ENCODE measurements around the gene BTBD19. TPM values are rescaled to one million over a fixed set of nuclear protein-coding genes. Genes with fewer than 3 reads are reported as not detected.
"Not testable (repeated sequence)": the region's sequence is repeated elsewhere in the genome, so short reads cannot be mapped to it uniquely, and the experiment has no call there.

The BTBD19 gene
- total RNA-seq, 1 donor from 2014 or later, result 5.7 TPM

DNA sequence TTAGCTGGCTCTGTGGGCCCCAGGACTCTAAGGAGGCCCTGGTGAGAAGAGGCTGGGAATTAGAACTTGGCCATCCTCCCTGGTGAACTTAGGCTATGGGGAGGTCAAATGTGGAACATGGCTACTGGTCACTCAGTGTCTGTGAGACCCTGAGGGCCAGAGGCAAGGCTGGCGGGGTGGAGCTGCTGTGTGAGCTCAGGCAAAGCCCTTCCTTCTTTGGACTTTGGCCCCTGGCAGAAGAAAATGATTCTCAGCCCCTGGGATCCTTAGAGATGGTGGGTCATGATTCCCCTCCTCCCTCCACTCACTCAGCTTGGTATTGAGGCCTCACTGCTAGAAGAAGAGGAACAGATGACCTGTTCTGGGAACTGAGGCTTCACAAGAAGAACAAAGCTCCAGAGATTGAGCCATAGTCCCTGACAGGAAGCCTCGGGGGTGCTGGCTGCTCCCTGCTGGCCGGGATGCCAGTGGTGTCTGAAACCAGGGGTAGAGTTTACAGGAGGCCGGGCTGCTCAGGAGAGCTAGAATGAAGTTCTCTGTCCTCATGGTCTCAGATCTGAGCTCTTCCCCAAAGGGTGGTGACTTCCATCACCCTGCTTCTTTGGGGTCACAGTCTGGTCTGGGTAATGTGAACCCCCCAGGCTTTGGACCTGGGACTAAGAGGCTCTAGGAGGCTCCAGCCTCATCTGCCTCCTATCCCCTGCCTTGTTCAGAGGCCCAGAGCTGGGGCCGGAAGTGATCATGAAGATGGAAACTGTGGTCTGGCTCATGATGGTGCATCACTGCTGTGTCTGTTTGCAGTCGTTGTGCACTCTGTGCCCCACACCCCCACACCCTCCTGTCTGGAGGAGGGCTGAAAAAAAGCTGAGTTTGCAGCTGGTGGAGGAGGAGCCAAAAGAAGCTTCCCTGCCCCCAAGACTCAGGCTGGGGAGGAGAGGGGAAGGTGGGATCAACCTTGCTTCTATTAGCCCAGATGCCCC lies 905 bp downstream of the BTBD19 start:
- H3K4me1 ChIP-seq (ENCODE audit: control insufficient read depth in 3 of 3, insufficient read depth in 3 of 3, low read length in 3 of 3), result peaks cover 58 to 83% (median 80%) of the 10 kb centered on the region in 3 donors
- no peaks in the 10 kb centered on the region for H3K27me3 ChIP-seq (ENCODE audit: control insufficient read depth in 3 of 3, insufficient read depth in 3 of 3, low read length in 3 of 3)
- H3K4me3 ChIP-seq (ENCODE audit: low read length in 3 of 3), result peak overlapping the region; percentile 54 to 61 (median 61)

DNA sequence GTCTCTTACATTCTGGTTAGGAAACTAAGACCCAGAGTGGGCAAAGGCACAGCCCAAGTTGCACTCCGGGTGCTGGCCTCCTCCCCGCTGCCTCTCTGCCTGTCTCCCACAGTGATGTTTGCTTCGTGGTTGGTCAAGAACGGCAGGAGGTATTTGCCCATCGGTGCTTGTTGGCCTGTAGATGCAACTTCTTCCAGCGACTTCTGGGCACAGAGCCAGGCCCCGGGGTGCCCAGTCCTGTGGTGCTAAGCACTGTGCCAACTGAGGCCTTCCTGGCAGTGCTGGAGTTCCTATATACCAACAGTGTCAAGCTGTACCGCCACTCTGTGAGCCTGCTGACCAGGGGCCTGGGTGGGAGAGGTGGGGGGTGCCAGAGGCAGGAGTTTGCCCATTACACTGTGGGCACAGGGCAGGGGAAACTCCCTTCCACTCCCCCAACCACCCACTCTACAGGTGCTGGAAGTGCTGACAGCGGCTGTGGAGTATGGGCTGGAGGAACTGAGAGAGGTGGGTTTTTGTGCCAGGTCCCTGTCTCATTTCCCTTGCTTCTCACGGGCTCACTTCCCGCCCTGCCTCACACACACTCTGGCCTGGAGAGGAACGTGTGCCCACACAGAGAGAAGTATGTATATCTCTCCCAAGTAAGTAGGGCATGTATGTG lies 1.9 kb downstream of the BTBD19 start:
- no peaks in the 10 kb centered on the region for H3K9me3 ChIP-seq (ENCODE audit: control insufficient read depth in 3 of 3, low read length in 3 of 3)
- peak overlapping the region; percentile 98 for H3K27ac ChIP-seq (ENCODE audit: low read depth, low read length)
- H3K36me3 ChIP-seq (ENCODE audit: control insufficient read depth in 3 of 3, insufficient read depth in 3 of 3, low read length in 3 of 3), result peaks cover 6 to 13% (median 7%) of the 10 kb centered on the region in 3 donors
- peaks cover 56 to 82% (median 75%) of the 10 kb centered on the region in 3 donors for H3K4me1 ChIP-seq (ENCODE audit: control insufficient read depth in 3 of 3, insufficient read depth in 3 of 3, low read length in 3 of 3)
- H3K27me3 ChIP-seq (ENCODE audit: control insufficient read depth in 3 of 3, insufficient read depth in 3 of 3, low read length in 3 of 3), result no peaks in the 10 kb centered on the region
- peak overlapping the region in 1 of 3 donors; percentile 85 for H3K9ac ChIP-seq (ENCODE audit: low read depth in 1 of 3, low read length in 3 of 3)
- peak overlapping the region in 1 of 3 donors; percentile 22 for H3K4me3 ChIP-seq (ENCODE audit: low read length in 3 of 3)

More for the DNA sequence above, 905 bp downstream of the BTBD19 start:
- Histone ChIP-seq H3K27ac (ENCODE audit: low read depth, low read length) (peak overlapping the region; percentile 98), H3K36me3 (ENCODE audit: control insufficient read depth in 3 of 3, insufficient read depth in 3 of 3, low read length in 3 of 3) (peaks cover 11 to 16% (median 15%) of the 10 kb centered on the region in 3 donors), H3K9ac (ENCODE audit: low read depth in 1 of 3, low read length in 3 of 3) (peak overlapping the region; percentile 63 to 85 (median 69)), H3K9me3 (ENCODE audit: control insufficient read depth in 3 of 3, low read length in 3 of 3) (no peaks in the 10 kb centered on the region)

DNA sequence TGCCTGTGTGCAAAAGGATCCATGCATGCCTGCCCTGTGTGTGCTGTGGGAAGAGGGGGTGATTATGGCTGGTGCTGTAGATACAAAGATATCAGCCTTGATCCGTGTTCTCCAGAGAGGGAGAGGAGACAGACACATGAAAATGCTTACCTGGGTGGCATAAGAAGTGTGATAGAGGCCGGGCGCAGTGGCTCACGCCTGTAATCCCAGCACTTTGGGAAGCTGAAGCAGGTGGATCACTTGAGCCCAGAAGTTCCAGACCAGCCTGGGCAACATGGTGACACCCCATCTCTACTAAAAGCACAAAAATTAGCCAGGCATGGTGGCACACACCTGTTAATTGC lies 2.4 kb downstream of the BTBD19 start:
- peaks cover 55 to 78% (median 70%) of the 10 kb centered on the region in 3 donors for H3K4me1 ChIP-seq (ENCODE audit: control insufficient read depth in 3 of 3, insufficient read depth in 3 of 3, low read length in 3 of 3)
- peak overlapping the region; percentile 98 for H3K27ac ChIP-seq (ENCODE audit: low read depth, low read length)
- not testable (repeated sequence) for H3K27me3 ChIP-seq (ENCODE audit: control insufficient read depth in 3 of 3, insufficient read depth in 3 of 3, low read length in 3 of 3); H3K4me3 ChIP-seq (ENCODE audit: low read length in 3 of 3); H3K36me3 ChIP-seq (ENCODE audit: control insufficient read depth in 3 of 3, insufficient read depth in 3 of 3, low read length in 3 of 3); H3K9me3 ChIP-seq (ENCODE audit: control insufficient read depth in 3 of 3, low read length in 3 of 3)
- H3K9ac ChIP-seq (ENCODE audit: low read depth in 1 of 3, low read length in 3 of 3), result peak overlapping the region in 1 of 3 donors; percentile 3

DNA sequence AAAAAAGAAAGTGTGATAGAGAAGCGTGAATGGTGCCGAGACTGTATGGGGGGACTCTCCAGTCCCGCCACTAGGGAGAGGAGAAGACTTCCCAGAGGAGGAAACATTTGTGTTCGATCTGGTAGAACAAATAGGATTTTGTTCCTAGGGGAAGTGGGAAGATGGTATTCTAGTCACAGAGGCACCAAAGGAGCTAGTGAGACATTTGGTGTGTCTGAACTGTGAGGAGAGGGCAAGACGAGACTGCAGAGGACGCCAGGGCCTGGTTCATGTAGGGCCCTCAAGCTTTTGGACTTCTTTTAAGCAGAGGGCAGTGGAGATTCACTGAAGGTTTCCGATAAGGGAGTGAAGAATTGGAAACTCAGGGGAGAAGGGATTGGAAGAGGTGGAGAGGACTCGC lies 2.9 kb downstream of the BTBD19 start:
- Histone ChIP-seq H3K27me3 (ENCODE audit: control insufficient read depth in 3 of 3, insufficient read depth in 3 of 3, low read length in 3 of 3) (no peaks in the 10 kb centered on the region), H3K4me1 (ENCODE audit: control insufficient read depth in 3 of 3, insufficient read depth in 3 of 3, low read length in 3 of 3) (peaks cover 55 to 73% (median 67%) of the 10 kb centered on the region in 3 donors), H3K9me3 (ENCODE audit: control insufficient read depth in 3 of 3, low read length in 3 of 3) (no peaks in the 10 kb centered on the region), H3K36me3 (ENCODE audit: control insufficient read depth in 3 of 3, insufficient read depth in 3 of 3, low read length in 3 of 3) (peaks cover 0 to 8% (median 2%) of the 10 kb centered on the region in 3 donors), H3K27ac (ENCODE audit: low read depth, low read length) (peak overlapping the region; percentile 98), H3K4me3 (ENCODE audit: low read length in 3 of 3) (no peak overlapping the region), H3K9ac (ENCODE audit: low read depth in 1 of 3, low read length in 3 of 3) (no peak overlapping the region)

DNA sequence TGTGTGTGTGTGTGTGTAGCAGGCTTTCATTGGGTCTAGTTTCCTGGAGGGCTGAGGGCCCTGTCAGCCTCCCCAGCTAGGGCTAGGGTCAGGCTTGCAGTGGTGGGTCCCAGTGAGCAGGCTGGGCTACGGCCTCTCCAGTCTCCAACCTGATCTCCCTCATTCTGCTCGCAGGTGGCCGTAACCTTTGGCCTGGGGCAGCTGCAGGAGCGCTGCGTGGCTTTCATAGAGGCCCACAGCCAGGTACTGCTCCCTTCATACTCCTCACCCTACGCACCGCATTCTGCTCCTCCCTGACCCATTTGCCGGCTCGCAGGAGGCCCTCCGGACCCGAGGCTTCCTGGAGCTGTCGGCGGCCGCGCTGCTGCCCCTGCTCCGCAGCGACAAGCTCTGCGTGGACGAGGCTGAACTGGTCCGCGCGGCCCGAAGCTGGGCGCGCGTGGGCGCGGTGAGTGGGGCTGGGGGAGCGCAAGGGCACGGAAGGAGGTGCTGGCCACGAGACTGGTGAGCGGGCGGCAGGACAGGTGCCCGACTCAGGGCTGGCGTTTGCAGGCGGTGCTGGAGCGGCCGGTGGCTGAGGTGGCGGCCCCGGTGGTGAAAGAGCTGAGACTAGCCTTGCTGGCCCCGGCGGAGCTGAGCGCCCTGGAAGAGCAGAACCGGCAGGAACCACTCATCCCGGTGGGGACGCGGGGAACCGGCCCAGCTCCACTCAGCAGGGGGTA lies 4.7 kb downstream of the BTBD19 start:
- Histone ChIP-seq H3K27ac (ENCODE audit: low read depth, low read length) (peak overlapping the region; percentile 71), H3K9ac (ENCODE audit: low read depth in 1 of 3, low read length in 3 of 3) (peak overlapping the region; percentile 76 to 87 (median 81)), H3K4me3 (ENCODE audit: low read length in 3 of 3) (peak overlapping the region; percentile 80 to 84 (median 81)), H3K27me3 (ENCODE audit: control insufficient read depth in 3 of 3, insufficient read depth in 3 of 3, low read length in 3 of 3) (no peaks in the 10 kb centered on the region), H3K4me1 (ENCODE audit: control insufficient read depth in 3 of 3, insufficient read depth in 3 of 3, low read length in 3 of 3) (peaks cover 38 to 55% (median 49%) of the 10 kb centered on the region in 3 donors), H3K9me3 (ENCODE audit: control insufficient read depth in 3 of 3, low read length in 3 of 3) (no peaks in the 10 kb centered on the region), H3K36me3 (ENCODE audit: control insufficient read depth in 3 of 3, insufficient read depth in 3 of 3, low read length in 3 of 3) (peaks cover 0 to 5% (median 2%) of the 10 kb centered on the region in 3 donors)

DNA sequence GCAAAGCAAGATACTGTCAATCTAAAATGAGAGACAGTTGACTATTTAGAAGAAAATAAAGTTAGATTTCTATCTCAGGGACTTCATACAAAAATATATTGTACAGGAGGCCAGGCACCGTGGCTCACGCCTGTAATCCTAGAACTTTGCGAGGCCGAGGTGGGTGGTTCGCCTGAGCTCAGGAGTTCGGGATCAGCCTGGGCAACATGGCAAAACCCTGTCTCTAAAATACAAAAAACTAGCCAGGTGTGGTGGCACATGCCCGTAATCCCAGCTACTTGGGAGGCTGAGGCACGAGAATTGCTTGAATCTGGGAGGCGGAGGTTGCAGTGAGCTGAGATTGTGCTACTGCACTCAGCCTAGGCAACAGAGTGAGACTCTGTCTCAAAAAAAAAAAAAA lies 7.6 kb downstream of the BTBD19 start:
- not testable (repeated sequence) for H3K27me3 ChIP-seq (ENCODE audit: control insufficient read depth in 3 of 3, insufficient read depth in 3 of 3, low read length in 3 of 3); H3K9ac ChIP-seq (ENCODE audit: low read depth in 1 of 3, low read length in 3 of 3)
- H3K4me1 ChIP-seq (ENCODE audit: control insufficient read depth in 3 of 3, insufficient read depth in 3 of 3, low read length in 3 of 3), result peaks cover 18 to 37% (median 28%) of the 10 kb centered on the region in 3 donors

DNA sequence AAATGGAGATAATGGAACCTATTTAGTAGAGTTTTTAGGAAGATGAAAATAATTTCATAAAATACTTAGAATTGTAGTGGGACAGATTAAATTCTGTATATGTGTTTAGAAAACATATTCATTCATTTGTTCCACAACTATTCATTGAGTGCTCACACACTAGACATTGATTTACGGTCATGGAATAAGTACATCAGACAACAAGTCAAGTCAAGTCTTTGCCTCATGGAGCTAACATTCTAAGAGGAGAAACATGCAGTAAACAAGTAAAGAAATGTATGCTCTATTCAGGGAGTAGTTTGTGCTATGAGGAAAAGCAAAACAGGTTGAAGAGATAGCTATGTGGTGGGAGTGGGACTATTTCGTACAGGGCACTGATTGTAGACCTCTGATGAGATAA lies 9.0 kb downstream of the BTBD19 start:
- Histone ChIP-seq H3K9ac (ENCODE audit: low read depth in 1 of 3, low read length in 3 of 3) (no peak overlapping the region), H3K27ac (ENCODE audit: low read depth, low read length) (no peak overlapping the region), H3K9me3 (ENCODE audit: control insufficient read depth in 3 of 3, low read length in 3 of 3) (no peaks in the 10 kb centered on the region), H3K27me3 (ENCODE audit: control insufficient read depth in 3 of 3, insufficient read depth in 3 of 3, low read length in 3 of 3) (no peaks in the 10 kb centered on the region), H3K4me1 (ENCODE audit: control insufficient read depth in 3 of 3, insufficient read depth in 3 of 3, low read length in 3 of 3) (peaks cover 17 to 31% (median 17%) of the 10 kb centered on the region in 3 donors), H3K36me3 (ENCODE audit: control insufficient read depth in 3 of 3, insufficient read depth in 3 of 3, low read length in 3 of 3) (peaks cover 0 to 3% (median 2%) of the 10 kb centered on the region in 3 donors), H3K4me3 (ENCODE audit: low read length in 3 of 3) (no peak overlapping the region)

More for the DNA sequence above, 7.6 kb downstream of the BTBD19 start:
- not testable (repeated sequence) for H3K27ac ChIP-seq (ENCODE audit: low read depth, low read length); H3K9me3 ChIP-seq (ENCODE audit: control insufficient read depth in 3 of 3, low read length in 3 of 3); H3K4me3 ChIP-seq (ENCODE audit: low read length in 3 of 3); H3K36me3 ChIP-seq (ENCODE audit: control insufficient read depth in 3 of 3, insufficient read depth in 3 of 3, low read length in 3 of 3)

DNA sequence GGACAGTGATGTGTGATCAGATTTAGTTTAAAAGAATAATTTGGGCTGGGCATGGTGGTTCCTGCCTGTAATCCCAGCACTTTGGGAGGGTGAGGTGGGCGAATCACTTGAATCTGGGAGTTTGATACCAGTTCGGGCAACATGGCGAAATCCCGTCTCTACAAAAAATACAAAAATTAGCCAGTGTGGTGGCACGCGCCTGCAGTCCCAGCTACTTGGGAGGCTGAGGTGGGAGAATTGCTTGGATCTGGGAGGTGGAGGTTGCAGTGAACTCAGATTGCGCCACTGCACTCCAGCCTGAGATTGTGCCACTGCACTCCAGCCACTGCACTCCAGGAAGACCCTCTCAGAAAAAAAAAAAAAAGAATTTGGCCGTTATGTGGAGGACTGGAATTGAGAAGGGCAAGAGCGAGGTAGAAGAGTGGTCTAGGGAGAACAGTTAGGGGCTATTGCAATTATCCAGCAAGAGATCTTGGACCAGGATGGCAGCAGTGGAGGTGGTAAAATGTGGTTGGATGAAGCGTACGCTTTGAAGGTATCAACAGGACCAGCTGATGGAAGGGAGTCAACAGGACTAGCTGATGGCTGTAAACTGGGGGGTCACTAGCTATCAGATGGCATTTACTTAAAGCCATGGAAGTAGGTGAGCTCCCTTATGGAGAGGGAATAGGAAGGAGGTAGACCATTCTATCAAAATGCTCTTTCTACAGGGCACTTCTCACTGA lies 9.6 kb downstream of the BTBD19 start:
- Histone ChIP-seq H3K9me3 (ENCODE audit: control insufficient read depth in 3 of 3, low read length in 3 of 3) (no peaks in the 10 kb centered on the region), H3K27me3 (ENCODE audit: control insufficient read depth in 3 of 3, insufficient read depth in 3 of 3, low read length in 3 of 3) (no peaks in the 10 kb centered on the region), H3K36me3 (ENCODE audit: control insufficient read depth in 3 of 3, insufficient read depth in 3 of 3, low read length in 3 of 3) (peaks cover 0 to 3% (median 2%) of the 10 kb centered on the region in 3 donors), H3K9ac (ENCODE audit: low read depth in 1 of 3, low read length in 3 of 3) (no peak overlapping the region), H3K4me1 (ENCODE audit: control insufficient read depth in 3 of 3, insufficient read depth in 3 of 3, low read length in 3 of 3) (peaks cover 13 to 25% (median 14%) of the 10 kb centered on the region in 3 donors), H3K4me3 (ENCODE audit: low read length in 3 of 3) (no peak overlapping the region), H3K27ac (ENCODE audit: low read depth, low read length) (no peak overlapping the region)

DNA sequence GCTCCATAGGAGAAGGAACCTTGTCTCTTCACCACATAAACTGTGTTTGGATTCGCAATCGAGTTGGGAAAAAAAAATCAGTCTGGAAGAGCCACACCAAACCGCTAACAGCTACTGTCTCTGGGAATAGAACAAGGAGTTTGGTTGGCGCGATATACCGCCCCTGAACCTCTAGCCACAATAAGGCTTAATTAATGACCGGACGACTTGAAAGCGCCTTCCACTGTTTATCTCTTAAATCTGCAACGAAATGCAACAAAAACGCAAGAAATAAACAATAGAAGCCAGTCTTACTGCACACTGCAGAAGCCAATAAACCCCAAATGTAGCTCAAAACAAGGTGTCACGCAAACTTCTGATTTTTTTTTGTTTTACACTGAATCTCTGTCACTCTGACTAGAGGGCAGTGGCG lies 10.9 kb downstream of the BTBD19 start:
- Histone ChIP-seq H3K4me1 (ENCODE audit: control insufficient read depth in 3 of 3, insufficient read depth in 3 of 3, low read length in 3 of 3) (peaks cover 7 to 15% (median 13%) of the 10 kb centered on the region in 3 donors), H3K27me3 (ENCODE audit: control insufficient read depth in 3 of 3, insufficient read depth in 3 of 3, low read length in 3 of 3) (no peaks in the 10 kb centered on the region), H3K9me3 (ENCODE audit: control insufficient read depth in 3 of 3, low read length in 3 of 3) (no peaks in the 10 kb centered on the region), H3K36me3 (ENCODE audit: control insufficient read depth in 3 of 3, insufficient read depth in 3 of 3, low read length in 3 of 3) (peaks cover 0 to 2% (median 2%) of the 10 kb centered on the region in 3 donors), H3K4me3 (ENCODE audit: low read length in 3 of 3) (peak overlapping the region; percentile 67 to 90 (median 73)), H3K27ac (ENCODE audit: low read depth, low read length) (peak overlapping the region; percentile 89), H3K9ac (ENCODE audit: low read depth in 1 of 3, low read length in 3 of 3) (peak overlapping the region; percentile 74 to 100 (median 87))

Data from skeletal muscle tissue (tissue), 4 donors.